SK-N-MC (cell line): ENCODE data around the gene CHI3L1.

Experiments
- EZH2 ChIP-seq: fragments of 200-600 bp; sonication (generic); IDR thresholded peaks from one replicate; pipeline ENCODE4 v1.6.1; 2017; ENCODE audit warnings: antibody characterized with exemption
- POLR2AphosphoS5 ChIP-seq: IDR thresholded peaks from 2 replicates; pipeline ENCODE4 v1.6.1; 2012; ENCODE audit warnings: mild to moderate bottlenecking, low read depth, low read length, borderline replicate concordance

- TF ChIP-seq EZH2: no peak
- no peak for TF ChIP-seq POLR2AphosphoS5
Measured at GRCh38 chr1:203175827-203176241, 10.7 kb downstream of the CHI3L1 start.
